Measurements from ENCODE around the gene HOXB6. TPM values are rescaled to one million over a fixed set of nuclear protein-coding genes. Genes with fewer than 3 reads are reported as not detected.

The HOXB6 gene
- total RNA-seq, 4 donors from 2014 or later, result 0.66 to 5.1 (median 2.9) TPM

DNA sequence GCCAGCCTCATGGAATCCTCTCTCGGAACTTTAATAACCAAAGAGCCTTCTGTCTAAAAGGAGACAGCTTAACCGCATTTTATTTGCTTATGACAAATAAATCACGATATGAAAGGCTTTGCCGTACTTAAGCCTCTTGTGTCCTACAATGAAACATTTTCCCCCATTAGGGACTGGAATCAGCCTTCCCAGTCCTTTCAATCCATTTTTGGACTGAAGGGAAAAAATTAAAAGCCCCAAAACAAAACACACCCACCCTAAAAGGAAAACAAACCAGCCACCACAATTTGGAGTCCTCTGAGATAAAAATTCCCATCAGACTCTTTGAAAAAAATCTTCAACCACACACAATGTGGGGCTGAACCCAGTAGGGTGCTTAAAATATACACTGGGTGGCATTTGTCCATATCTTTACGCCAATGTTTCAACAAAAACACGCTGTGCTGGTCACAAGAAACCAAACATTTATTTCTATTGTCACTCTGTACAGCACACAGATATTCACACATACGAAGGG, 29.7 kb downstream of the HOXB6 start:
- Histone ChIP-seq H3K4me1 (peaks cover 0 to 75% (median 13%) of the 10 kb centered on the region in 4 donors), H3K27me3 (peaks cover 0 to 87% of the 10 kb centered on the region in 2 donors), H3K4me3 (peak overlapping the region in 1 of 4 donors; percentile 1), H3K36me3 (no peaks in the 10 kb centered on the region), H3K27ac (peak overlapping the region; percentile 43 to 85 (median 81)), H3K9me3 (no peaks in the 10 kb centered on the region)
- DNase-seq (ENCODE audit: low spot score in 2 of 2), result no peak
- 29% methylated on average over 7 of the region's 7 CpGs for WGBS, 2 donors
- TF ChIP-seq, protein P1, sequence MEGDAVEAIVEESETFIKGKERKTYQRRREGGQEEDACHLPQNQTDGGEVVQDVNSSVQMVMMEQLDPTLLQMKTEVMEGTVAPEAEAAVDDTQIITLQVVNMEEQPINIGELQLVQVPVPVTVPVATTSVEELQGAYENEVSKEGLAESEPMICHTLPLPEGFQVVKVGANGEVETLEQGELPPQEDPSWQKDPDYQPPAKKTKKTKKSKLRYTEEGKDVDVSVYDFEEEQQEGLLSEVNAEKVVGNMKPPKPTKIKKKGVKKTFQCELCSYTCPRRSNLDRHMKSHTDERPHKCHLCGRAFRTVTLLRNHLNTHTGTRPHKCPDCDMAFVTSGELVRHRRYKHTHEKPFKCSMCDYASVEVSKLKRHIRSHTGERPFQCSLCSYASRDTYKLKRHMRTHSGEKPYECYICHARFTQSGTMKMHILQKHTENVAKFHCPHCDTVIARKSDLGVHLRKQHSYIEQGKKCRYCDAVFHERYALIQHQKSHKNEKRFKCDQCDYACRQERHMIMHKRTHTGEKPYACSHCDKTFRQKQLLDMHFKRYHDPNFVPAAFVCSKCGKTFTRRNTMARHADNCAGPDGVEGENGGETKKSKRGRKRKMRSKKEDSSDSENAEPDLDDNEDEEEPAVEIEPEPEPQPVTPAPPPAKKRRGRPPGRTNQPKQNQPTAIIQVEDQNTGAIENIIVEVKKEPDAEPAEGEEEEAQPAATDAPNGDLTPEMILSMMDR (IDR thresholded peaks at IDR 0.05), result no peak
- TF ChIP-seq EP300 (IDR thresholded peaks at IDR 0.05) (no peak), POLR2A (IDR thresholded peaks at IDR 0.05) (no peak)

DNA sequence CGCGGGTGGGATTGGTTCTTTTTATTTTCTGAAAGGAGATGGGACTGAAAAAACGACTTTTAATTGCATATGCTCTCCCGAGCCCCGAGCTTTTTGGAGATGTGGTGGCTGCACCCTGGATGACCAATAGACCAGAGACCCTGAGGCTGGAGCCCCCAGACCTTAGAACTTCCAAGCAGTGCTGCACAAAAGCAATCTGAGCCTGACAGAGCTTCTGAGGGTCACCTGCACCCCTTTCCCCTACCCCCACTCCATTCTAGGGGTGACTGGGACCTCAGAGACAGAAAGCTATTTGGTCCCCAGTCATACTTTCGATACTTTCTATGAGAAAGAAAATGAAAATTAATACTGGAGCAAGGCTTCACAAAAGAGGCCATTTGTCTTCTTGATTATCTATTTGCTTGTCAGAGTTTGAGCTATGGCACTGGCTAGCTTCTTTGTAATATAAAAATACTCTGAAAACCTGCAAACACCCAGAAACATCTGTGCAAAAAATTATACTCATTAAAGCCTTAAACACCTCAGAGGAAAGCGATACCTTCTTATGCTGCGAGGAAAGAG, 30.2 kb downstream of the HOXB6 start:
- peak overlapping the region in 1 of 4 donors; percentile 9 for H3K4me3 ChIP-seq
- no peaks in the 10 kb centered on the region for H3K9me3 ChIP-seq
- TF ChIP-seq POLR2A (IDR thresholded peaks at IDR 0.05), result no peak
- TF ChIP-seq, protein P1 (IDR thresholded peaks at IDR 0.05), result no peak
- TF ChIP-seq EP300 (IDR thresholded peaks at IDR 0.05), result no peak
- peaks cover 0 to 80% (median 13%) of the 10 kb centered on the region in 4 donors for H3K4me1 ChIP-seq
- peaks cover 0 to 87% of the 10 kb centered on the region in 2 donors for H3K27me3 ChIP-seq
- 49 to 53% methylated on average over 8 of the region's 8 CpGs for WGBS, 2 donors
- H3K36me3 ChIP-seq, result no peaks in the 10 kb centered on the region
- DNase-seq (ENCODE audit: low spot score in 2 of 2), result no peak
- peak overlapping the region; percentile 43 to 85 (median 81) for H3K27ac ChIP-seq

DNA sequence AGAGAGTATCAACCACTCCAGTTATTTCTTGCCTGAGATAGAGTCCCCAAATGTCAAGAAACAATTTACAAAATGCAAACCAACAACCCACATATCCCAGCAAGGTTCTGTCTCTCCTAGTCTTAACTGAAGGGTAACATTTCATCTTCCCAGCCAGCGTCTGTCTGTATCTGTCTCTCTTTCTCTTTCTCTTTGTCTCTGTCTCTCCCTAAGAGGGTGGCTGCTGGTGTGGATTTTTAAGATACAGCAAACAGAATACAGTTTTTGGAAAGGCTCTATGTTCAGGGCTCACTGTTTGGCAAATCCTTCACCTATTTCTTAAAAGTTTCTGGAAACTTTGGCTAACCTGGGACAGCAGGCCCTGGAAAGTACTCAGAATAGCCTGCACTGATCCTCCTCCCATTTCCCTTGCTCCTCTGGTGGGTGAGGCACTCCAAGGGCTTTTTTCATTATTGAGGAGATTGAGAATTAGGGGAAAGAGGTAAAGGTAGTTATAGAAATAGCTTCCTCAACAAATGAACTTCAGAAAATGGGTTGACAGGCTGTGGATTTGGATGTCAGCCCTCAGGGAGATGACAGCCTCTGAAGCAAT, 32.9 kb downstream of the HOXB6 start:
- 62 to 70% methylated on average over 1 of the region's 1 CpG for WGBS, 2 donors
- Histone ChIP-seq H3K4me3 (no peak overlapping the region), H3K4me1 (peaks cover 0 to 75% (median 11%) of the 10 kb centered on the region in 4 donors), H3K27ac (peak overlapping the region; percentile 19 to 85 (median 82)), H3K27me3 (peaks cover 0 to 89% of the 10 kb centered on the region in 2 donors), H3K36me3 (no peaks in the 10 kb centered on the region), H3K9me3 (no peaks in the 10 kb centered on the region)
- no peak for TF ChIP-seq POLR2A (IDR thresholded peaks at IDR 0.05)
- TF ChIP-seq EP300 (IDR thresholded peaks at IDR 0.05), result no peak
- TF ChIP-seq, protein P1 (IDR thresholded peaks at IDR 0.05), result no peak
- DNase-seq (ENCODE audit: low spot score in 2 of 2), result no peak

DNA sequence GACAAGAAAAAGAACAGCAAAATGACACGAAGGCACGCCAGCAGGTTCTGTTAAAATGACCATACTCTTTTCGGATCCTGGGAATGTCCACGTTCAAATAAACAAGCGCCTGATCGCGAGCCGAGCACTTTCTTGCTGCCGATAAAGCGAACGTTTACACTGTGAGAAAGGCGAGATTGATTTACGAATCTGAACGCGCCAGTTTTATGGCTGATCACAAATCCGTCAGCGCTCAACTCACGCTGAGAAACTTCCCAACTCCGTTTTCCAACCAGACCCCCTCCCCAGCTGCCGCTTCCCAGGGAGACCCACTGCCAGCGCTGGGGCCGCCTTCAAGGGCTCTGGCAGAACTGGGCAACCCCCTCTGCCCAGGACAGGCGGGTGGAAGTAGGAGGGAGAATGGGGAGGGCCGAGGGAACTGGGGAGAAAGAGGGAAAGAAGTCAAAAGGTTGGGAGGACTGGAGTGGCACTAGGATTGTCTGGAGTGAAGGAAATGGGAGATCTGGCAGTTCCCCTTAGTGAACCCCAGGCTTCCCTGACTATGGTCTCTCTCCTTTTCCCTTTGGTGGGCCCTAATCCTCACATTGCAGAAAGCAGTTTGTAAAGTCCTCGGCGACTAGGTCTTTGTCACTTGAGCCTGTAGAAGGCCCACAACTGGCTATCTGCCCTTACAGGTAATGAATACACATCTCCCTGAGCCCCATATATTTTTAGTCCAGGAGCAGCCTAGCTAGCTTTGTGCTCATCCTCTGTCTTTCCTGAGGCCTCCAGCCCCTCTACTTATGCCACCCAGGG, 33.6 kb downstream of the HOXB6 start:
- no peak for DNase-seq (ENCODE audit: low spot score in 2 of 2)
- H3K36me3 ChIP-seq, result no peaks in the 10 kb centered on the region
- TF ChIP-seq EP300 (IDR thresholded peaks at IDR 0.05), result peak in 1 of 2 donors; percentile 39
- TF ChIP-seq, protein P1 (IDR thresholded peaks at IDR 0.05), result no peak
- no peaks in the 10 kb centered on the region for H3K9me3 ChIP-seq
- peaks cover 0 to 68% (median 8%) of the 10 kb centered on the region in 4 donors for H3K4me1 ChIP-seq
- peak overlapping the region in 3 of 4 donors; percentile 3 to 20 (median 9) for H3K4me3 ChIP-seq
- WGBS, 2 donors, result 31 to 34% methylated on average over 26 of the region's 26 CpGs
- peaks cover 0 to 89% of the 10 kb centered on the region in 2 donors for H3K27me3 ChIP-seq
- peak overlapping the region; percentile 19 to 85 (median 82) for H3K27ac ChIP-seq
